Right lung (tissue), 5 donors: ENCODE measurements around the gene TNK2. TPM values are rescaled to one million over a fixed set of nuclear protein-coding genes. Genes with fewer than 3 reads are reported as not detected.

Experiments
- DNase-seq, 2 donors: peaks; one replicate each; pipeline ENCODE4 v3.0.0-alpha.2; 2013
- polyA plus RNA-seq, 5 donors: library from polyadenylated mRNA; unstranded; fragments of 120-200 nt; gene quantifications; one replicate each; pipeline versions ENCODE4 v1.2.1 to v1.2.3, GENCODE V29; 2013; ENCODE audit warnings: inconsistent platforms in 1 of 5, low replicate concordance in 1 of 5; ENCODE audit not compliant: insufficient read length in 5 of 5, insufficient read depth in 1 of 5

The TNK2 gene
- polyA plus RNA-seq, 5 donors = 37.4 to 81.9 (median 63.4) TPM

GRCh38 chr3:195887670-195888069 lies 20.7 kb downstream of the TNK2 start:
- no peak for DNase-seq

GRCh38 chr3:195886181-195887141 lies 21.9 kb downstream of the TNK2 start:
- DNase-seq = no peak

GRCh38 chr3:195885036-195885891 lies 23.1 kb downstream of the TNK2 start:
- no peak for DNase-seq

GRCh38 chr3:195884691-195885035 lies 23.7 kb downstream of the TNK2 start:
- no peak for DNase-seq

GRCh38 chr3:195883801-195884200 lies 24.6 kb downstream of the TNK2 start:
- DNase-seq = no peak

GRCh38 chr3:195883160-195883559 lies 25.2 kb downstream of the TNK2 start:
- no peak for DNase-seq

GRCh38 chr3:195882002-195882441 lies 26.3 kb downstream of the TNK2 start:
- no peak for DNase-seq

- no peak for DNase-seq
These were observed 26.9 kb downstream of the TNK2 start for GRCh38 chr3:195881276-195881988.

- DNase-seq = no peak
These were observed 28.3 kb downstream of the TNK2 start for GRCh38 chr3:195880037-195880431.

- no peak for DNase-seq
These were observed 28.8 kb downstream of the TNK2 start for GRCh38 chr3:195879416-195880036.

GRCh38 chr3:195878424-195879274 lies 29.7 kb downstream of the TNK2 start:
- no peak for DNase-seq

- DNase-seq = no peak
These were observed 30.5 kb downstream of the TNK2 start for GRCh38 chr3:195877767-195878423.

GRCh38 chr3:195877136-195877715 lies 31.1 kb downstream of the TNK2 start:
- no peak for DNase-seq

- no peak for DNase-seq
These were observed 31.9 kb downstream of the TNK2 start for GRCh38 chr3:195876297-195877064.

- DNase-seq = no peak
These were observed 32.7 kb downstream of the TNK2 start for GRCh38 chr3:195875482-195876236.

- no peak for DNase-seq
These were observed 34.4 kb downstream of the TNK2 start for GRCh38 chr3:195873971-195874370.

GRCh38 chr3:195873281-195873887 lies 35.0 kb downstream of the TNK2 start:
- DNase-seq = no peak

- DNase-seq = peak in 1 of 2 donors; percentile 63
These were observed 35.6 kb downstream of the TNK2 start for GRCh38 chr3:195872800-195873199.
